ENCODE measurements around the gene UGT1A7. TPM values are rescaled to one million over a fixed set of nuclear protein-coding genes. Genes with fewer than 3 reads are reported as not detected.

UGT1A7 gene
- polyA plus RNA-seq, 3 donors, result not detected

- Histone ChIP-seq H4K20me1 (ENCODE audit: insufficient read depth, low read length) (no peaks in the 10 kb centered on the region), H3K4me1 (ENCODE audit: control insufficient read depth in 1 of 2, insufficient read depth in 2 of 2, low read length in 2 of 2) (no peaks in the 10 kb centered on the region), H3K9ac (ENCODE audit: insufficient read depth, low read length, poor library complexity, severe bottlenecking) (no peak overlapping the region), H3K9me3 (replicated peaks in 1 of 2; ENCODE audit: control insufficient read depth in 1 of 2, insufficient read depth in 1 of 2, low read length in 2 of 2) (peaks cover 0 to 5% of the 10 kb centered on the region in 2 donors), H3K79me2 (ENCODE audit: insufficient read depth, low read length) (no peaks in the 10 kb centered on the region), H2AFZ (ENCODE audit: insufficient read depth, low read depth, low read length, poor library complexity, severe bottlenecking) (no peak overlapping the region), H3K4me3 (replicated peaks in 1 of 3; ENCODE audit: low read depth in 2 of 3, low read length in 3 of 3) (no peak overlapping the region), H3K36me3 (replicated peaks in 1 of 2; ENCODE audit: control insufficient read depth in 1 of 2, insufficient read depth in 2 of 2, low read length in 2 of 2) (no peaks in the 10 kb centered on the region), H3K27ac (ENCODE audit: low read depth in 1 of 2, low read length in 2 of 2) (no peak overlapping the region), H3K27me3 (ENCODE audit: control insufficient read depth in 2 of 2, insufficient read depth in 2 of 2, low read length in 2 of 2) (no peaks in the 10 kb centered on the region), H3K4me2 (replicated peaks; ENCODE audit: extremely low read depth, low read length, poor library complexity, severe bottlenecking) (no peak overlapping the region)
- Mint-ChIP-seq H3K9me3 (peaks cover 0 to 4% (median 2%) of the 10 kb centered on the region in 7 donors), H3K36me3 (no peaks in the 10 kb centered on the region), H3K27me3 (ENCODE audit: low read depth in 3 of 3) (peaks cover 0 to 2% (median 1%) of the 10 kb centered on the region in 3 donors), H3K4me1 (no peaks in the 10 kb centered on the region), H3K27ac (no peak overlapping the region), H3K4me3 (no peak overlapping the region)
- DNase-seq, result no peak
- 100% methylated on average over 1 of the region's 2 CpGs for WGBS (ENCODE audit: insufficient coverage)
- TF ChIP-seq, protein P1, sequence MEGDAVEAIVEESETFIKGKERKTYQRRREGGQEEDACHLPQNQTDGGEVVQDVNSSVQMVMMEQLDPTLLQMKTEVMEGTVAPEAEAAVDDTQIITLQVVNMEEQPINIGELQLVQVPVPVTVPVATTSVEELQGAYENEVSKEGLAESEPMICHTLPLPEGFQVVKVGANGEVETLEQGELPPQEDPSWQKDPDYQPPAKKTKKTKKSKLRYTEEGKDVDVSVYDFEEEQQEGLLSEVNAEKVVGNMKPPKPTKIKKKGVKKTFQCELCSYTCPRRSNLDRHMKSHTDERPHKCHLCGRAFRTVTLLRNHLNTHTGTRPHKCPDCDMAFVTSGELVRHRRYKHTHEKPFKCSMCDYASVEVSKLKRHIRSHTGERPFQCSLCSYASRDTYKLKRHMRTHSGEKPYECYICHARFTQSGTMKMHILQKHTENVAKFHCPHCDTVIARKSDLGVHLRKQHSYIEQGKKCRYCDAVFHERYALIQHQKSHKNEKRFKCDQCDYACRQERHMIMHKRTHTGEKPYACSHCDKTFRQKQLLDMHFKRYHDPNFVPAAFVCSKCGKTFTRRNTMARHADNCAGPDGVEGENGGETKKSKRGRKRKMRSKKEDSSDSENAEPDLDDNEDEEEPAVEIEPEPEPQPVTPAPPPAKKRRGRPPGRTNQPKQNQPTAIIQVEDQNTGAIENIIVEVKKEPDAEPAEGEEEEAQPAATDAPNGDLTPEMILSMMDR (IDR thresholded peaks at IDR 0.05), result no peak
- intact Hi-C loops (cut with micrococcal nuclease), result no loop called here
Measured at GRCh38 chr2:233740870-233741269, 59.2 kb downstream of the UGT1A7 start.

GRCh38 chr2:233743464-233744259, 62.0 kb downstream of the UGT1A7 start:
- peaks cover 1 to 5% (median 1%) of the 10 kb centered on the region in 3 donors for H3K27me3 Mint-ChIP-seq (ENCODE audit: low read depth in 3 of 3)
- TF ChIP-seq, protein P1 (IDR thresholded peaks at IDR 0.05), result no peak
- H3K79me2 ChIP-seq (ENCODE audit: insufficient read depth, low read length), result no peaks in the 10 kb centered on the region
- no peaks in the 10 kb centered on the region for H3K4me1 Mint-ChIP-seq
- H3K27ac ChIP-seq (ENCODE audit: low read depth in 1 of 2, low read length in 2 of 2), result no peak overlapping the region
- 97% methylated on average over 40 of the region's 46 CpGs for WGBS (ENCODE audit: insufficient coverage)
- no peaks in the 10 kb centered on the region for H3K36me3 ChIP-seq (replicated peaks in 1 of 2; ENCODE audit: control insufficient read depth in 1 of 2, insufficient read depth in 2 of 2, low read length in 2 of 2)
- no peaks in the 10 kb centered on the region for H3K4me1 ChIP-seq (ENCODE audit: control insufficient read depth in 1 of 2, insufficient read depth in 2 of 2, low read length in 2 of 2)
- H4K20me1 ChIP-seq (ENCODE audit: insufficient read depth, low read length), result no peaks in the 10 kb centered on the region
- no peak for DNase-seq
- no peak overlapping the region for H3K4me3 Mint-ChIP-seq
- H3K27ac Mint-ChIP-seq, result no peak overlapping the region
- no peak overlapping the region for H3K4me3 ChIP-seq (replicated peaks in 1 of 3; ENCODE audit: low read depth in 2 of 3, low read length in 3 of 3)
- H3K4me2 ChIP-seq (replicated peaks; ENCODE audit: extremely low read depth, low read length, poor library complexity, severe bottlenecking), result no peak overlapping the region
- intact Hi-C loops (cut with micrococcal nuclease), result no loop called here
- peaks cover 0 to 7% (median 2%) of the 10 kb centered on the region in 7 donors for H3K9me3 Mint-ChIP-seq
- H3K36me3 Mint-ChIP-seq, result no peaks in the 10 kb centered on the region
- H3K9me3 ChIP-seq (replicated peaks in 1 of 2; ENCODE audit: control insufficient read depth in 1 of 2, insufficient read depth in 1 of 2, low read length in 2 of 2), result peaks cover 0 to 5% of the 10 kb centered on the region in 2 donors
- H2AFZ ChIP-seq (ENCODE audit: insufficient read depth, low read depth, low read length, poor library complexity, severe bottlenecking), result no peak overlapping the region
- H3K9ac ChIP-seq (ENCODE audit: insufficient read depth, low read length, poor library complexity, severe bottlenecking), result no peak overlapping the region
- no peaks in the 10 kb centered on the region for H3K27me3 ChIP-seq (ENCODE audit: control insufficient read depth in 2 of 2, insufficient read depth in 2 of 2, low read length in 2 of 2)

Measured in CD14-positive monocyte (primary cell).